ENCODE measurements around the gene AMY1A.
"Not testable (repeated sequence)": the region's sequence is repeated elsewhere in the genome, so short reads cannot be mapped to it uniquely, and the experiment has no call there.

AMY1A gene

GRCh38 chr1:103655460-103655859 is at the start of gene AMY1A:
TSS of gene AMY1A (plus strand) at chr1:103655760. CDS start at chr1:103656331, 571 bp downstream.
- DNase-seq (ENCODE audit: low read depth); H3K4me3 ChIP-seq (ENCODE audit: low read length): not testable (repeated sequence)

GRCh38 chr1:103616362-103616761 is 39.2 kb upstream of the AMY1A start:
- no peak for TF ChIP-seq CTCF (conservative IDR thresholded peaks at IDR 0.05; ENCODE audit: low read depth, low read length)
- no peak for DNase-seq (ENCODE audit: low read depth)
- no peak overlapping the region for H3K4me3 ChIP-seq (ENCODE audit: low read length)

- H3K4me3 ChIP-seq (ENCODE audit: low read length); DNase-seq (ENCODE audit: low read depth): not testable (repeated sequence)
Measured at GRCh38 chr1:103616994-103617477, 38.5 kb upstream of the AMY1A start, which contains the start of gene AMY2A. TSS of gene AMY2A (plus strand) at chr1:103617427. CDS start at chr1:103617441, 14 bp downstream.

- not testable (repeated sequence) for H3K4me3 ChIP-seq (ENCODE audit: low read length); DNase-seq (ENCODE audit: low read depth)
Measured at GRCh38 chr1:103627436-103627835, 28.1 kb upstream of the AMY1A start.

- not testable (repeated sequence) for H3K4me3 ChIP-seq (ENCODE audit: low read length); DNase-seq (ENCODE audit: low read depth)
Measured at GRCh38 chr1:103641194-103641593, 14.4 kb upstream of the AMY1A start.

GRCh38 chr1:103643908-103644307 is 11.7 kb upstream of the AMY1A start:
- not testable (repeated sequence) for H3K4me3 ChIP-seq (ENCODE audit: low read length); DNase-seq (ENCODE audit: low read depth)

- not testable (repeated sequence) for DNase-seq (ENCODE audit: low read depth); H3K4me3 ChIP-seq (ENCODE audit: low read length)
Measured at GRCh38 chr1:103650305-103650704, 5.3 kb upstream of the AMY1A start.

- DNase-seq (ENCODE audit: low read depth); H3K4me3 ChIP-seq (ENCODE audit: low read length): not testable (repeated sequence)
Measured at GRCh38 chr1:103650889-103651288, 4.7 kb upstream of the AMY1A start.

- H3K4me3 ChIP-seq (ENCODE audit: low read length); DNase-seq (ENCODE audit: low read depth): not testable (repeated sequence)
Measured at GRCh38 chr1:103654133-103654532, 1.4 kb upstream of the AMY1A start.

GRCh38 chr1:103676335-103676734 is 20.8 kb downstream of the AMY1A start:
- not testable (repeated sequence) for DNase-seq (ENCODE audit: low read depth); H3K4me3 ChIP-seq (ENCODE audit: low read length)

- H3K4me3 ChIP-seq (ENCODE audit: low read length); DNase-seq (ENCODE audit: low read depth): not testable (repeated sequence)
Measured at GRCh38 chr1:103696110-103696509, 40.5 kb downstream of the AMY1A start, which contains the start of gene AMY1B. TSS of gene AMY1B (minus strand) at chr1:103696210. CDS start at chr1:103695639, 571 bp downstream.

- H3K4me3 ChIP-seq (ENCODE audit: low read length); DNase-seq (ENCODE audit: low read depth): not testable (repeated sequence)
Measured at GRCh38 chr1:103697430-103697829, 41.9 kb downstream of the AMY1A start.

GRCh38 chr1:103700669-103701068 is 45.1 kb downstream of the AMY1A start:
- not testable (repeated sequence) for H3K4me3 ChIP-seq (ENCODE audit: low read length); DNase-seq (ENCODE audit: low read depth)

GRCh38 chr1:103701256-103701655 is 45.7 kb downstream of the AMY1A start:
- DNase-seq (ENCODE audit: low read depth); H3K4me3 ChIP-seq (ENCODE audit: low read length): not testable (repeated sequence)

GRCh38 chr1:103707670-103708069 is 52.1 kb downstream of the AMY1A start:
- H3K4me3 ChIP-seq (ENCODE audit: low read length); DNase-seq (ENCODE audit: low read depth): not testable (repeated sequence)

GRCh38 chr1:103710381-103710780 is 54.8 kb downstream of the AMY1A start:
- H3K4me3 ChIP-seq (ENCODE audit: low read length); DNase-seq (ENCODE audit: low read depth): not testable (repeated sequence)

Measured in retinal pigment epithelial cell (primary cell).